ENCODE data around the gene HTR3A.
"Not testable (repeated sequence)": the region's sequence is repeated elsewhere in the genome, so short reads cannot be mapped to it uniquely, and the experiment has no call there.

The HTR3A gene

GRCh38 chr11:113974741-113975470 lies at the start of gene HTR3A:
HTR3A (plus strand) TSS chr11:113975108; CDS start chr11:113975326, 218 bp downstream.
- DNase-seq: peak; percentile 55

GRCh38 chr11:113926273-113927197 lies 48.4 kb upstream of the HTR3A start:
- no peak for DNase-seq

- DNase-seq: no peak
Measured at GRCh38 chr11:113928311-113928710, 46.6 kb upstream of the HTR3A start.

GRCh38 chr11:113932788-113933187 lies 42.1 kb upstream of the HTR3A start:
- DNase-seq: no peak

DNA sequence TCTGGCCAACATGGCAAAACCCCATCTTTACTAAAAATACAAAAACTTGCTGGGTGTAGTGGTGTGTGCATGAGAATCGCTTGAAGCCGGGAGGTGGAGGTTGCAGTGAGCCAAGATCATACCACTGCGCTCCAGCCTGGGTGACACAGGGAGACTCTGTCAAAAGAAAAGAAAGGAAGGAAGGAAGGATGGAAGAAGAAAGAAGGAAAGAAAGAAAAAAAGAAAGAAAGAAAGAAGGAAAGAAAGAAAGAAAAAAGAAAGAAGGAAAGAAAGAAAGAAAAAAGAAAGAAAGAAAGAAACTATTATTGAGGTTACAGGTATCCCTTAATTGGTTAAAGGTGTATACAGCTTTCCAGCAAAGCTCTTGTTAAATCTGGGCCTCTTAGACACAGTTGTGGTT lies 40.7 kb upstream of the HTR3A start:
- DNase-seq: not testable (repeated sequence)

DNA sequence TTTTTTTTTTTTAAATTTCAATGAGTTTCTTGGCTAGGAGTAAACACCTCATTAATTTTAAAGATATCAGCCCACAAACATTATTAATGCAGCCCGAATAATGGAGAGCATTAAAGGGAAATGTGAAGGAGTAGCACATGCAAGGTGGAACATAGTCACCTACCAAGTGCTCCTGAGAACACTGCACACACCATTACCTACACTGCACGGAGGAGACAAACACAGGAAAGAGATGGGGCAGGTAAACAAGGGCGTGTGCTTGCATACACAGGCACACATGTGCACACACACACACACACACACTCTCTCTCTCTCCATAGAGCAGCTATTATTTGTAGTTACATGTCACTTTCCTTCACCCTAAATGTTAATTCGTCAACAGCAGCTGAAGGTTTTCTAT lies 40.1 kb upstream of the HTR3A start:
- DNase-seq: no peak

DNA sequence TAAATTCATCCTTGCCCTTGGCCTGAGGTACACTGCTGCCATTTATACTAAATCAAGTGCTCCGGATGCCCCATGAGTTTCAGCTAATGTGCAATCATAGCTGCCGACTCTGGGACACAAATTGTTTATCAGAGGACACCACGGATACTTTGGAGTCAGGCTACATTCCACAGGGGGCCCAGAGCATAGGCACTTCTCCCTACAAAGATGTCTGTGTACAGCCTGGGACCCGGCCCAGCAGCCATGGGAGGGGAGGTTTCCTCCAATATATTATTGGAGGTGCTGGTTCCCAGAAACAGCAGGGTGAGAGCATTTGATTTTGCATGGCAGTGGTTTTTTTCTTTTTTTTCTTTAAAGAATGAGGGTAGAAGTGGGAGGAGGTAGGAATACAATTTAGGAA lies 39.0 kb upstream of the HTR3A start:
- DNase-seq: no peak

GRCh38 chr11:113937918-113938317 lies 37.0 kb upstream of the HTR3A start:
- DNase-seq: no peak

DNA sequence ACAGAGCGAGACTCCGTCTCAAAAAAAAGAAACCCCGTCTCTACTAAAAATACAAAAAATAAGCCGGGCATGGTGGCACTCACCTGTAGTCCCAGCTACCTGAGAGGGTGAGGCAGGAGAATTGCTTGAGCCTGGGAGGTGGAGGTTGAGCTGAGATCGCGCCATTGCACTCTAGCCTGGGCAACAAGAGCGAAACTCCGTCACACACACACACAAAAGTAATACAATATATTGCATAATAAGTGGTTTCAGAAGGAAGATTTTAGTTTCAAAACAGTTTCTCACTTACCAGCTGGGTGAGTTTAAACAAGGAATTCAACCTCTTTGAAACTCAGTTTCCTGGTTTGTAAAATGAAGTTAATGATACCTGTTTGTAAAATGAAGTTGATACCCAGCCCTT lies 32.7 kb upstream of the HTR3A start:
- DNase-seq: no peak

DNA sequence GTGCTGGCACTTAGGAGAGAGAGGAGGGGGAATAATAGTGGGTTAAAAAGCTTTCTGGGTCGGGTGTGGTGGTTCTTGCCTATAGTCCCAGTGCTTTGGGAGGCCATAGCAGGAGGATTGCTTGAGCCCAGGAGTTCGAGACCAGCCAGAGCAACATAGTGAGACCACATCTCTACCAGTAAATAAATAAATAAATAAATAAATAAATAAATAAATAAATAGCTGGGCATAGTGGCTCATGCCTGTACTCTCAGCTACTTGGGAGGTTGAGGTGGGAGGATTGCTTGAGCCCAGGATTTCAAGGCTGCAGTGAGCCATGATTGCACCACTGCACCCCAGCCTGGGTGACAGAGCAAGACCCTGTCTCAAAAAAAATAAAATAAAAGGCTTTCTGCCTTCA lies 28.7 kb upstream of the HTR3A start:
- DNase-seq: not testable (repeated sequence)

- no peak for DNase-seq
Measured at GRCh38 chr11:113947994-113948393, 26.9 kb upstream of the HTR3A start.

DNA sequence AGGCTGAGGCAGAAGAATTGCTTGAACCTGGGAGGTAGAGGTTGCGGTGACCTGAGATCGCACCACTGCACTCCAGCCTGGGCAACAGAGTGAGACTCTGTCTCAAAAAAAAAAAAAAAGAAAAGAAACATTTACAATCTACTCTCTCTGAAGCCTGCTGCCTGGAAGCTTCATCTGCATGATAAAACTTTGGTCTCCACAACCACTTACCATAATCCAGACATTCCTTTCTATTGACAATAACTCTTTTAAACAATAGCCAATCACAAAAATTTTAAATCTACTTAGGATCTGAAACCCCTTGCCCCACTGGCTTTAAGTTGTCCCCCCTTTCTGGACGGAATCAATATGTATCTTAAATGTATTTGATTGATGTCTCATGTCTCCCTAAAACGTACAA lies 25.0 kb upstream of the HTR3A start:
- DNase-seq: no peak

- DNase-seq: no peak
Measured at GRCh38 chr11:113951537-113951936, 23.4 kb upstream of the HTR3A start.

DNA sequence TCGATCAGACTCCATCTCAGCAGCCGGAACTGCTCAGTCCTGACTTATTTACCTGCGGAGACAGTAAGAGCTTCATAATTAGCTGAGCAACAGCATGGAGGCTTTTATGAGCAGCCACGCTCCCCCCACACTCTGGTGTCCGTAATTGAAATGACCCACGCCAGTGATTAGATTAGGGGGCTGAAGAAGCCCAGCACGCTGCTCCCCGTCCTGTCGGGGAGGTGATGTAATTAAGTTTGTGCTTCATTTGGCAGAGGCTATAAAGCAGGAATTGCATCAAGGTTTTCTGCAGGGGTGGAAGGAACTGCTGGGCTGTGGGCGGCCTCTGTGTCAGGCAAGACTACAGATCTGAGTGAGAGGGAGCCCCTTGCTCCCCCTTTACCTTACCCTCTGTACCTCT lies 22.8 kb upstream of the HTR3A start:
- DNase-seq: no peak

GRCh38 chr11:113952588-113952987 lies 22.3 kb upstream of the HTR3A start:
- no peak for DNase-seq

DNA sequence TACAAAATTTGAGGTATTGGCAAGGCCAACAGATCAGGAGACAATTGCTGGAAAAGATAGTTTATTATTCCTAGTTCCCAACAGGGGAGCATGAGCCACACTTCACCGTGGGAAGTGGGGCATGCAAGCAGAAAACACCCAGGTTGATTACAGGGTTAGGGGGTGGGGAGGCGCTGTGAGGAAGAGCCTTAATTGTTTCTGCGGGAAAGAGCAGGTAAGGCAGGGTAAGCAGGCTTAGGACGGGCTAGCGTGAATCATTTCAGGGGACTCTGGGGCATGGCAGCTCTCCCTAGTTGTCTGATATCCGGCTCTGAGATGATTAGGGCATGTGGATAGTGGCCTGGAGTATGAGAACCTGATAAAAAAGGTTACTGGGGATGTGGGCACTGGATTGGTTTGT lies 20.7 kb upstream of the HTR3A start:
- no peak for DNase-seq

DNA sequence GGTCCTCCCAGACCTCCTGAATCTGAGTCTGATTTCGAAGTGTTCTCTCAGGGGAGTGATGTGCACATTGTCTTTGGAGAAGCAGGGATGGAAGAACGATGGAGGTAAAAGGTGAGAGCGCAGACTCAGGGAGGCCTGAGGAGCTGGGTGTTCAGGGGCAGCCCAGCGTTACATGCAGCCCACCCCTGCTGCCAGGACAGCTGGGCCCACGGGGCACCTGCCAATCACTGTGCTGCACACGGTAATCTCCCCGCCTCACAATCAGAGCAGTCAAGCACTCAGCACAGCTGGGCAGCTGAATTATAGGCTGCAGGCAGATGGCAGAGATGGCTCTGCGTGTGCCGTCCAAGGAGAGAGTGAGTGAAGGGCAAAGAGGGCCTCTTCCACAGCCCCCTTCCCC lies 17.9 kb upstream of the HTR3A start:
- peak; percentile 20 for DNase-seq

DNA sequence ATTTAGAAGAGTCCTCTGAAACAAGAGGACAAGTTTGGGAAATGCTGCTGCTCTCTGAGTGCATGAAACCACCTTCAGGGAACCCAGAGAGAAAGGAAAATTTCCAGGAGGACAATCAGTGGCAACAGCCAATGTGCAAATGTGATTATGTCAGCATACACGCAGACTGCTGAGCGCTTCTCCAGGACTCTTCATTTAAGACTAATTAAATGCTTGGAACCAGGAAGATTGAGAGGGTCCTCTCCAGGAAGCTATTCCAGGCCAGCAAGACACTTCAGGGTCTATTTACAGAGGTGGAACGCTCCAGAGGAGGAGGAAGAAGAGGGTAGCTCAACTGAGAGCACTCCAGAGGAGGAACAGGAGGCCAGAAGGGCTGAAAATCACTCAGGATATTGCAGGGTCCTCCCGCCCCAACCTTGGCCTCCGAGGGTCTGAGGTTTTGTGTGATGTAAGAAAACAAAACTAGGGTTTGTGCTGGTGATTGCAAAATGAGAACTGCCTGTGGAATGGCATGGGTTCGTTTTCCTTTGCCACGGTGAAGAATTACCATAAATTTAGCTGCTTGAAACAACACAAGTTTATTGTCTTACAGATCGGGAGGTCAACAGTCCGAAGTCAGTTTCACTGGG lies 14.1 kb upstream of the HTR3A start:
- no peak for DNase-seq

GRCh38 chr11:113967361-113967760 lies 7.5 kb upstream of the HTR3A start:
- no peak for DNase-seq

- DNase-seq: no peak
Measured at GRCh38 chr11:113971506-113972195, 3.3 kb upstream of the HTR3A start.

DNA sequence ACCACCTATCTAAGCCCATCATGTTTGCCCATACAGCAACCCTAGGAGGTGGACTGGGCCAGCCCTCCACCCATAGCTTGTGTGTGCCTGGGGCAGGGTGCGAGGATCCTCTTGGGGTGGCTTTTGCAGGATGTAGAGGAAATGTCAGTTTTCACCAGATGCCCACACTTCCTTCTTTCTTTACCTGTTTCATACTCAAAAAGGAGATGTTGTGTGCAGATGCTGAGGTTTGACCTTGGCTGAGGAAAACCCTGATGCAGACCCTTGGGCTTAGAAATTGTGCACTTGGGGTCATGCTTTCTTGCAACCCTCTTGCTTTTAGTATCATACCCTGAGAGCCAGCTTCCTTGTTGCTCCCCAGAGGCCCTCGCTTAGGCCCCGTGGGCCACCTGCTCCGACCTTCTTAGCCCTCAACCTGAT lies 2.2 kb downstream of the HTR3A start:
- DNase-seq: no peak

- no peak for DNase-seq
Measured at GRCh38 chr11:113977701-113978100, 2.8 kb downstream of the HTR3A start.

GRCh38 chr11:113979431-113979830 lies 4.5 kb downstream of the HTR3A start:
- no peak for DNase-seq

Data from DMS 273 treated with DMSO at 0.1 percent for 48 hours (cell line).